Prostate gland (tissue), 2 donors: ENCODE measurements around the gene CMTM4.

Experiments used
- CTCF ChIP-seq, 4 experiments: fragments of 200-600 bp in 2 of 4; fragments of 450-650 bp in 2 of 4; sonication (generic) in 2 of 4; IDR thresholded peaks; 1 replicate in 3 of 4; 2 replicates in 1 of 4; pipeline ENCODE4 v1.5.1; 2016 to 2019; ENCODE audit warnings: antibody characterized with exemption in 4 of 4, mild to moderate bottlenecking in 2 of 4, moderate library complexity in 2 of 4
- POLR2A ChIP-seq: fragments of 450-650 bp; IDR thresholded peaks from one replicate; pipeline ENCODE4 v1.6.1; 2016; ENCODE audit warnings: antibody characterized with exemption, mild to moderate bottlenecking

GRCh38 chr16:66701516-66701915 is 5.0 kb upstream of the CMTM4 start:
- TF ChIP-seq CTCF (IDR thresholded peaks at IDR 0.05) (no peak), POLR2A (no peak)
